Measurements from ENCODE around the gene TMEM151A.
A peak's percentile ranks its signal among the peaks of the same experiment; 100 is the strongest.

The TMEM151A gene

GRCh38 chr11:66277471-66278362 lies 14.0 kb upstream of the TMEM151A start, which contains the start of gene CNIH2:
Gene CNIH2, plus strand, starts transcription at chr11:66278175. Its CDS starts 282 bp downstream, at chr11:66278457.
- in situ Hi-C loops (cut with HindIII; ENCODE audit: low sequenced_read_pairs) = loop anchor here (10.0 kb wide), 1 partner anchor 57 kb away; the partner anchor contains the start of gene RIN1
- peak within 1 kb of the TSS; percentile 32 for H3K4me3 ChIP-seq (ENCODE audit: low read depth, low read length)
- no peak for DNase-seq (ENCODE audit: low read depth)
- TF ChIP-seq, protein P1, sequence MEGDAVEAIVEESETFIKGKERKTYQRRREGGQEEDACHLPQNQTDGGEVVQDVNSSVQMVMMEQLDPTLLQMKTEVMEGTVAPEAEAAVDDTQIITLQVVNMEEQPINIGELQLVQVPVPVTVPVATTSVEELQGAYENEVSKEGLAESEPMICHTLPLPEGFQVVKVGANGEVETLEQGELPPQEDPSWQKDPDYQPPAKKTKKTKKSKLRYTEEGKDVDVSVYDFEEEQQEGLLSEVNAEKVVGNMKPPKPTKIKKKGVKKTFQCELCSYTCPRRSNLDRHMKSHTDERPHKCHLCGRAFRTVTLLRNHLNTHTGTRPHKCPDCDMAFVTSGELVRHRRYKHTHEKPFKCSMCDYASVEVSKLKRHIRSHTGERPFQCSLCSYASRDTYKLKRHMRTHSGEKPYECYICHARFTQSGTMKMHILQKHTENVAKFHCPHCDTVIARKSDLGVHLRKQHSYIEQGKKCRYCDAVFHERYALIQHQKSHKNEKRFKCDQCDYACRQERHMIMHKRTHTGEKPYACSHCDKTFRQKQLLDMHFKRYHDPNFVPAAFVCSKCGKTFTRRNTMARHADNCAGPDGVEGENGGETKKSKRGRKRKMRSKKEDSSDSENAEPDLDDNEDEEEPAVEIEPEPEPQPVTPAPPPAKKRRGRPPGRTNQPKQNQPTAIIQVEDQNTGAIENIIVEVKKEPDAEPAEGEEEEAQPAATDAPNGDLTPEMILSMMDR (IDR thresholded peaks at IDR 0.05; ENCODE audit: low read depth, low read length, missing control alignments) = no peak

- in situ Hi-C loops (cut with HindIII; ENCODE audit: low sequenced_read_pairs) = loop anchor here (10.0 kb wide), 1 partner anchor 56 kb away; the partner anchor contains the start of gene RIN1
- TF ChIP-seq, protein P1 (IDR thresholded peaks at IDR 0.05; ENCODE audit: low read depth, low read length, missing control alignments) = no peak
- H3K4me3 ChIP-seq (ENCODE audit: low read depth, low read length) = peak overlapping the region; percentile 15
- no peak for DNase-seq (ENCODE audit: low read depth)
Measured at GRCh38 chr11:66278363-66279091, 13.2 kb upstream of the TMEM151A start.

GRCh38 chr11:66279092-66279734 lies 12.5 kb upstream of the TMEM151A start:
- no peak for DNase-seq (ENCODE audit: low read depth)
- in situ Hi-C loops (cut with HindIII; ENCODE audit: low sequenced_read_pairs) = loop anchor here (10.0 kb wide), 1 partner anchor 56 kb away; the partner anchor contains the start of gene RIN1
- TF ChIP-seq, protein P1 (IDR thresholded peaks at IDR 0.05; ENCODE audit: low read depth, low read length, missing control alignments) = no peak
- no peak overlapping the region for H3K4me3 ChIP-seq (ENCODE audit: low read depth, low read length)

GRCh38 chr11:66280428-66280827 lies 11.3 kb upstream of the TMEM151A start:
- no peak overlapping the region for H3K4me3 ChIP-seq (ENCODE audit: low read depth, low read length)
- in situ Hi-C loops (cut with HindIII; ENCODE audit: low sequenced_read_pairs) = loop anchor here (5.0 kb wide), 1 partner anchor 63 kb away; no protein-coding TSS in a partner anchor
- TF ChIP-seq, protein P1 (IDR thresholded peaks at IDR 0.05; ENCODE audit: low read depth, low read length, missing control alignments) = peak; percentile 2
- DNase-seq (ENCODE audit: low read depth) = no peak

GRCh38 chr11:66281001-66281400 lies 10.7 kb upstream of the TMEM151A start:
- TF ChIP-seq, protein P1 (IDR thresholded peaks at IDR 0.05; ENCODE audit: low read depth, low read length, missing control alignments) = no peak
- DNase-seq (ENCODE audit: low read depth) = no peak
- in situ Hi-C loops (cut with HindIII; ENCODE audit: low sequenced_read_pairs) = loop anchor here (5.0 kb wide), 1 partner anchor 64 kb away; no protein-coding TSS in a partner anchor
- no peak overlapping the region for H3K4me3 ChIP-seq (ENCODE audit: low read depth, low read length)

All from astrocyte of the cerebellum (primary cell).